Loucy (cell line): ENCODE results near the gene EXD3.

Source experiments
- H2AFZ ChIP-seq: fragments of 200-600 bp; sonication (generic); 2 replicates; pipeline ENCODE4 v1.6.0; 2016; ENCODE audit warnings: antibody characterized with exemption, mild to moderate bottlenecking, low read length, moderate library complexity
- H3F3A ChIP-seq: fragments of 200-600 bp; 2 replicates; pipeline ENCODE4 v1.6.0; 2016; ENCODE audit warnings: antibody characterized with exemption, low read depth, mild to moderate bottlenecking
- H3K27me3 ChIP-seq: fragments of 200-600 bp; sonication (generic); 2 replicates; pipeline ENCODE4 v1.6.1; 2014; ENCODE audit warnings: low read length, mild to moderate bottlenecking; ENCODE audit not compliant: insufficient read depth, poor library complexity, severe bottlenecking
- H3K36me3 ChIP-seq: fragments of 200-600 bp; sonication (generic); 2 replicates; pipeline ENCODE4 v1.6.1; 2016; ENCODE audit warnings: low read length; ENCODE audit not compliant: insufficient read depth
- H3K4me1 ChIP-seq: fragments of 200-600 bp; sonication (generic); 2 replicates; pipeline ENCODE4 v1.5.1; 2014; ENCODE audit warnings: low read length, mild to moderate bottlenecking; ENCODE audit not compliant: insufficient read depth, poor library complexity, severe bottlenecking
- H3K4me2 ChIP-seq: fragments of 200-600 bp; sonication (generic); 2 replicates; pipeline ENCODE4 v1.6.0; 2014; ENCODE audit warnings: antibody characterized with exemption, low read length, low read depth, mild to moderate bottlenecking; ENCODE audit not compliant: poor library complexity, severe bottlenecking
- H3K4me3 ChIP-seq: fragments of 200-600 bp; sonication (generic); 2 replicates; pipeline ENCODE4 v1.5.1; 2014; ENCODE audit warnings: low read length, mild to moderate bottlenecking, mixed read lengths; ENCODE audit not compliant: poor library complexity, severe bottlenecking
- H3K79me2 ChIP-seq: fragments of 200-600 bp; sonication (generic); 2 replicates; pipeline ENCODE4 v1.6.1; 2014; ENCODE audit warnings: low read length; ENCODE audit not compliant: insufficient read depth
- H3K9ac ChIP-seq: fragments of 200-600 bp; sonication (generic); 2 replicates; pipeline ENCODE4 v1.6.0; 2014; ENCODE audit warnings: mild to moderate bottlenecking, low read depth, low read length, moderate library complexity; ENCODE audit not compliant: poor library complexity, severe bottlenecking
- H3K9me2 ChIP-seq: fragments of 200-600 bp; sonication (generic); replicated peaks from 2 replicates; pipeline ENCODE4 v1.6.1; 2016; ENCODE audit warnings: low read depth, low read length, mixed read lengths
- H3K9me3 ChIP-seq: fragments of 200-600 bp; sonication (generic); 2 replicates; pipeline ENCODE4 v1.6.1; 2014; ENCODE audit warnings: mild to moderate bottlenecking, antibody characterized with exemption, low read length, low read depth; ENCODE audit not compliant: insufficient read depth
- H4K20me1 ChIP-seq: fragments of 200-600 bp; sonication (generic); 2 replicates; pipeline ENCODE4 v1.6.0; 2014; ENCODE audit warnings: antibody characterized with exemption, low read length, mild to moderate bottlenecking; ENCODE audit not compliant: insufficient read depth, poor library complexity, severe bottlenecking
- CTCF ChIP-seq: fragments of 200-600 bp; sonication (generic); conservative IDR thresholded peaks from 2 replicates; pipeline ENCODE4 v1.5.1; 2014; ENCODE audit warnings: mild to moderate bottlenecking, antibody characterized with exemption, low read length
- EZH2phosphoT487 ChIP-seq: fragments of 200-600 bp; IDR thresholded peaks from 2 replicates; pipeline ENCODE4 v1.6.1; 2018; ENCODE audit warnings: antibody characterized with exemption, mild to moderate bottlenecking, moderate library complexity, borderline replicate concordance

The EXD3 gene

GRCh38 chr9:137352511-137353222, 70.3 kb downstream of the EXD3 start:
- no peak overlapping the region for H2AFZ ChIP-seq
- 0 out of 2 replicates have a peak, but pooled peaks cover 5% of the 10 kb centered on the region for H3F3A ChIP-seq
- no peak overlapping the region for H3K4me2 ChIP-seq
- H3K4me1 ChIP-seq = no peaks in the 10 kb centered on the region
- peaks cover 34% of the 10 kb centered on the region; the same call in 1 of the 2 replicates for H3K9me3 ChIP-seq
- H3K9ac ChIP-seq = no peak overlapping the region
- no peaks in the 10 kb centered on the region for H3K79me2 ChIP-seq
- no peaks in the 10 kb centered on the region for H3K9me2 ChIP-seq
- no peaks in the 10 kb centered on the region for H3K36me3 ChIP-seq
- no peak for TF ChIP-seq CTCF
- no peak for TF ChIP-seq EZH2phosphoT487
- H3K4me3 ChIP-seq = no peak overlapping the region
- no peaks in the 10 kb centered on the region for H3K27me3 ChIP-seq
- no peaks in the 10 kb centered on the region for H4K20me1 ChIP-seq

DNA sequence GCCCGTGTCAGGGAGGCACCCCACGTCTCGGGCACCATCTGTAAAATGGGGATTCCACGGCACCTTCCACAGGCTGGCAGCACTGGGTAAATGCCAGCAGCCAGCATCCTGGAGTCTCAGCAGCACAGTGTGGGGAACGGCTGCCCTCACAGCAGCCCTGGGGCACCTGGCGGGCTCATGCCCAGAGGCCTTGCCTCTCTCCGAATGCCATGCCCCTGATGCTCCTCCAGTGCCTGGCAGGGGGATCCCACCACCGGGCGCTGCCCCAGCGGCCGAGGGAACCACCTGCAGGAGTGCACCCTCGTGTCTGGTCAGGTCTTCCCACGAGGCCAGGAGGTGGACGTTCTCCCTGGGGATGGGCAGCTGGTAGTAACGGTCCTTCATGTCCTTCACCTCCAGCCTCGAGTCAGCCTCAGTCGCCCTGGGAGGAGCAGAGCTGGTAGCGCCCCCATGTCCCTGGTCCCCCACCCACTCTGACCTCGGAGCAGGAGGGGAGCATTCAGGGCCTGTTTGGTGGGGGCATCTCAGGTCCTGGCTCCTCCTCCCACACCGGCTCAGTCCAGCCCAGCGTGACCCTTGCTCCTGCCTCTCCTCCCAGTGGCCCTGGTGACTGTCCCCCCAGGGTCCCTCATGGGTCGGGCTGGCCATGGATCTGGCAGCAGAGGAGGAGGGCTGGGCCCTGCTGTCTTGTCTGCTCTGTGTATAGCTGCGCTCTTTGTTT, 71.0 kb downstream of the EXD3 start:
- no peaks in the 10 kb centered on the region for H3K27me3 ChIP-seq
- H2AFZ ChIP-seq = no peak overlapping the region
- H3K4me2 ChIP-seq = no peak overlapping the region
- no peak overlapping the region for H3K4me3 ChIP-seq
- H3K36me3 ChIP-seq = no peaks in the 10 kb centered on the region
- peaks cover 31% of the 10 kb centered on the region; the same call in 1 of the 2 replicates for H3K9me3 ChIP-seq
- H3K4me1 ChIP-seq = no peaks in the 10 kb centered on the region
- no peak overlapping the region for H3K9ac ChIP-seq
- no peaks in the 10 kb centered on the region for H3K79me2 ChIP-seq
- TF ChIP-seq CTCF = no peak
- TF ChIP-seq EZH2phosphoT487 = no peak
- H3F3A ChIP-seq = 0 out of 2 replicates have a peak, but pooled peaks cover 5% of the 10 kb centered on the region
- no peaks in the 10 kb centered on the region for H3K9me2 ChIP-seq
- no peaks in the 10 kb centered on the region for H4K20me1 ChIP-seq

DNA sequence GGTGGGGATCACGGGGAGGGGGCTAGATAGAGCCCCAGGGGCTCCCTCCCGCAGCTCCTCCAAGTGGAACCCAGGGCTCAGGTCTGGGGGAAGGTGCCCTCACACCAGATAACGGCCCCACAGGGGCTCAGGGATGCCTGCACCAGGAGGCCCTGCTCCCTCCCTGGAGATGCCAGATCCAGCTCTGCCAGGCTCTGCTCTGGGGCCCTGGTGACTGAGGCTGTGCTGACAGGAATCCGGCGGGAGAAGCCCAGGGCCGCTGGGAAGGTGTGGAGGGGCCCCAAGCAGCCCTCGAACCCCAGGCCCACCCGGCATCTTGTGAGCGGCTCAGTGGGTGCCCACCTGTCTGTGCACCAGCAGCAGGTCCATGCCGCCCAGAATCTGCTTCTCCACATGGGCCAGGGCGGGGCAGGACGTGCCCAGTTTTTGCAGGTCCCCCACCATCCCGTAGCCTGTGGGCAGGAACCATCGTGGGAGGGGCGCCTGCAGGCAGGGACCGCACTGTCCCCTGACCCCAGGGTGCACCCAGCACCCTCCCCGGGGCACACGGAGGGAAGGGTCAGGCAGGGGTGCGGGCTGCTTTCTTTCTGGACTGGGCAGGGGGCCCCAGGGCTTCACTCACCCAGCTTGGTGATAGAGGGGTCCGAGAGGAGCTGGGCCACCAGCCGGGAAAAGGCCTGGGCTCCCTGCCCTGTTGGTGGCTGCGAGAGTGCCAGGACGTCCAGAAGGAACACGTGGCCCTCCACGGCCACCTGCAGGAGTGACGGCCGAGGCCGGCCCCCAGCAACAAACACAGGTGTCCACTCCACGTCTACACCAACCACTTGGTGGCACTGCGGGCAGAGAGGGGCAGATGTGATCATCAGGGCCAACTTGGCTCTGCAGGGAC, 72.0 kb downstream of the EXD3 start:
- Histone ChIP-seq H3K9ac (no peak overlapping the region), H3K9me3 (peaks cover 26% of the 10 kb centered on the region; the same call in 1 of the 2 replicates), H3K36me3 (no peaks in the 10 kb centered on the region), H3K79me2 (no peaks in the 10 kb centered on the region), H3K4me1 (no peaks in the 10 kb centered on the region), H3K4me3 (no peak overlapping the region), H3F3A (0 out of 2 replicates have a peak, but pooled peaks cover 5% of the 10 kb centered on the region), H4K20me1 (no peaks in the 10 kb centered on the region), H3K4me2 (no peak overlapping the region), H2AFZ (no peak overlapping the region), H3K27me3 (no peaks in the 10 kb centered on the region), H3K9me2 (no peaks in the 10 kb centered on the region)
- TF ChIP-seq EZH2phosphoT487 = no peak
- TF ChIP-seq CTCF = no peak
